GM21447 (cell line): Measurements from ENCODE around the gene ENPP7.

Experiments used
- ATAC-seq: cut with Tn5 transposase; IDR thresholded peaks from one replicate; pipeline ENCODE4 v1.9.1; 2021; ENCODE audit not compliant: unreplicated experiment

Gene ENPP7

DNA sequence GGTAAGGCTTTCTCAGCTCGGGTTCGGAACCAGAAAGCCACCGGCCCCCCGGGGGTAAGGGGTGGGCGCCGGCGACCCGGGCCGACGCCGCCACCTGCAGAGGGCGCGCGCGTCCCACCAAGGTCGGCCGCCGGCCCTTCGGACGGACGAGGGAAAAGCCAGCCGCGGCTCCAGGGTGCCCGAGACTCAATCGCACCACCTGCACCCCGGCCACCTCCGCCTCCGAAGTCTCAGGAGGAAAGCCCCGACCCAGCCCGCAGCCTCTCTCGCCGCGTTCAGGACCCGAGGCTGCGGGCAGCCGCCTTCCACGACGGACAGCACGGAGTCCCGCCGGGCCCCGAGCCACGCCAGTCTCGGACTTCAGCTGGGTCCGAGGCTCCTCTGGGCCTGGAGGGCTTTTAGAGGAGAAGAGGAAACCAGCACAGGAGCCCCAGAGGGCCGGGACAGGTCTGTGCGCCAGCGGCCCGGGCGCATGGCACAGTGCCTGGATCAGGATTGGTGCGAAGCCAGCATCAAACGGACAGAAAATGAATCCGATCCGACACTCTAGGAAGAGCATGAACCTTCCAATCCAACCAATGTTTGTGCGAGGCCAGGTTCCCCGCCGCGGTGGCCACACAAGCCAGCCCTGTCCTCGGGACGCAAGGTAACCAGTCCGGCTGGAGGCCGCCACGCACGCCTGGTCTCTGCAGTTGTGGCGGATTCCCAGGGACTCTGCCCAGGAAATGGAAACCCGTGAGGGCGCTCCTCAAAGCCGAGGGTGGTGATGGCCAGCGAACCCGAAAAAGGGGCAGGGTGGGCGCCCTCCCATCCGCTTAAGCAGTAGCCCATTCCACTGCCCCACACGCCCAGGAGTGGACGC is 59.4 kb downstream of the ENPP7 start:
- no peak for ATAC-seq

DNA sequence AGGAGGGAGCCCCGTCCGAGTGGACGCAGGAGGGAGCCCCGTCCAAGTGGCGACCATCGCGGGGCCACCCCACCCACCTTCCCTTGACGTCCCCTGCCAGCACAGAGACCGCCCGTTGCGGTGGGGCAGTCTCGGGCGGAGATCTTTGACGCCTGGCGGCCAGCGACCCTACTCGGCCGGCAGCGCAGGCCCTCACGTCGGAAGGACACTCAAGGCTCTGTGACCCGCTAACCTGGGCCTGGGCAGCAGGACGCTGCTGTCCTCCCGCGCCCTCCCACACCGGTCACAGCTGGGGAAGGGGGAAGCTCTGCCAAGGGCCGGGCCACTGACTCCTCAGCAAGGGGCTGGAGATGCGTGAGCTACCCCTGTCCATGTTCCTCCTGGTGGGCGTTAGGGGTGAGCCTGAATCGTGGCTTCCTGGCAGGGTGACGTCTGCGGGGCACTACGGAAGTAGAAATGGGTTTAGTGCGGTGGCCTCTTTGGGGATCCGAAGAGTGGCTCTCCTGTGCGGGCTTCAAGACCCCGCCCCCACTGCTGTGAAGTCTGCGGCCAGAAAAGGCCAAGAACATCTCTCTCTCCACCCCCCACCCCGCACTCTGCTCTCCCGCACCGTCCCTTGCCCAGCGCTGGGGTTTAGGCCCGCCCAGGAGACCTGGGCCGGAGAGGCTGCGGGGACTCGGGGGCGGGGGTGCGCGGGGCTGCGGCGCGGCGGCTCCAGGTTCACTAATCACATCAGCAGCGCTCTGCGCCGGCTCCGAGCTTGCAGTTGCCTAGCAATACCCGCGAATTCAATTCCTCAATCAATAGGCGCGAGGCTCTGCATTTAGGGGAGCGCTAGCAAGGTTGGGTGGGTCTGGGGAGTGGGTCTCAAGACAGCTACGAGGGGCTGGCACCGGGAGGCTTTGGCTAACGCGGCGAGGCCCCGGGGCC is 60.3 kb downstream of the ENPP7 start:
- no peak for ATAC-seq

DNA sequence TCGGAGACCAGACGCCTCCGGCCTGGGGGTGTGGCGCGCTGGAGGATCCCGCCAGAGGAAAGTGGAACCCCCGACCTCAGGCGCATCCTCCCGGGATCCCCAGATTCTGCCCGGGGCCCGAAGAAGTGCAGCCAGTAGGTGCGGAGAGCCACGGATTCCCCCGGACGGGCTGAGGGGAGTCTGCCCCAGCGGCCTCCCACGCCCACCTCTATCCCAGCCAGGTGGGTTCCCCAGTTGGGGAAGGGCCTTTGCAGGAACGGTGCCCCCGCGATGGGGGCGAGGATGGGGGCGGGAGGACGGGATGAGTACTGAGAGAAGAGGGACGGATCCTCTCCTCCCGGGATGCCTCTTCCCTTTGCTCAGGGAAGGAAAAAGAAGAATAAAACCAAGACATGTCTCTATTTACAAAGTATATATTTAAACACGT is 61.0 kb downstream of the ENPP7 start:
- no peak for ATAC-seq
